Cardiac fibroblast (primary cell): Measurements from ENCODE around the gene ZNF717.
"Not testable (repeated sequence)": the region's sequence is repeated elsewhere in the genome, so short reads cannot be mapped to it uniquely, and the experiment has no call there.

ENCODE experiments used
- DNase-seq, 2 donors: peaks; one replicate each; pipeline versions ENCODE4 v3.0.0 to v3.0.0-alpha.2; 2010; ENCODE audit warnings: low read depth in 2 of 2
- H3K4me3 ChIP-seq, 2 donors: replicated peaks in 1 of 2; 1 replicate in 1 of 2; 2 replicates in 1 of 2; pipeline ENCODE4 v1.5.1; 2011; ENCODE audit warnings: low read depth in 2 of 2, low read length in 2 of 2, mild to moderate bottlenecking in 2 of 2, moderate library complexity in 1 of 2
- TF ChIP-seq, protein P1 (sequence below): IDR thresholded peaks from one replicate; pipeline ENCODE4 v1.5.1; 2011; ENCODE audit warnings: low read depth, mild to moderate bottlenecking, low read length, inconsistent platforms

ZNF717 gene

DNA sequence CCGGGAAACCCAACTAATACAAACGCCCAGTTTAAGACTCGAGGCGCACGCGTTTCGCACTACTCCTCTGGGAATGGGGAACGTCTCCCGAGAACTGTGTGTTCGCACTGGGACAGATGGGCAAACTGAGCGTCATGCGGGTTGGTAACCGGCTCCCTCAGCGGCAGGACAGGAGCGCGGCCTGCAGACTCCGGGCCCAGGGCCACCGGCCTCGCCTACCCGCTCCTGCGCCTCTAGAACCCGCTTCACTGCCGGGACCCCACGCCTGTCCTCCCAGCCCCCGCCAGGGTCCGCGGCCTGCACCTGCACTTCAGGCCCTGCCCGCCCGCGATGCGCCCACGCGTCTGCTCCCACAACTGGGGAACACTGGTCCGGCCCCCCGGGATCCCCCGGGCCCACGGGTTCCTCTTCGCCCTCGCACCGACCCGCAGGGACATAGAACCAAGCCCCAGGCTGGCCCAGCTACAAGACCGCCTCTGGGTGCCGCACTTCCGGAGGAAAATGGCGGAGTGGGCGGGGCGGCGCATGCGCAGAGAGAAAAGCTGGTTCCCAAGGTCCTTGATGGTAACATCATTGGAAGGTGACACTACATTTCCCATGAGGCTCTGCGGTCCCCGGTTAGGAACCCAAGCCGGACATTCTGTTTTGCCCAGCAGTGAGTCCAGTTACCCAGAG, at the start of gene ZNF717:
Gene ZNF717, minus strand, starts transcription at position 469 of the 675 bp plus-strand sequence. CDS start 2,187 bp downstream, outside the sequence.
- peak; percentile 89 to 93 for DNase-seq
- H3K4me3 ChIP-seq: peak within 1 kb of the TSS; percentile 61 to 64

GRCh38 chr3:75831076-75831475, 45.7 kb upstream of the ZNF717 start:
- not testable (repeated sequence) for DNase-seq, H3K4me3 ChIP-seq

DNA sequence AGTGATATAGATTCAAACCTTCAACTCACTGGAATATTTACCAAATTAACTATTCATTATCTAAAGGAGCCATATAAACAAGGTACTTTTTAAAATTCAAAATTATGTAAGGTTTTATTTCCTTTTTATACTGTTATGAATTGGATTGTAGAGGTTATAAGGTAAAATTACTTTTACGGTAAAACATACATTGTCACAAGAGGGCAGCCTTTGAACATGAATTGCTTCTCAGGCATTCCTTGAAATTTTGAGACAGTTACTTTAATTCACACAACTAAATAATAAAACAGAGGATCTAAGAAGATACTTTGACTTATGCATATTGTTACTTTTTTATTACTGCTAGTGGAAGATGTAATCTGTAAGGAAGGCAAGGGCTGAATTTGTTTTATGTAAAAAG, 32.7 kb upstream of the ZNF717 start:
- peak in 1 of 2 donors; percentile 29 for DNase-seq
- H3K4me3 ChIP-seq: not testable (repeated sequence)
- TF ChIP-seq, protein P1, sequence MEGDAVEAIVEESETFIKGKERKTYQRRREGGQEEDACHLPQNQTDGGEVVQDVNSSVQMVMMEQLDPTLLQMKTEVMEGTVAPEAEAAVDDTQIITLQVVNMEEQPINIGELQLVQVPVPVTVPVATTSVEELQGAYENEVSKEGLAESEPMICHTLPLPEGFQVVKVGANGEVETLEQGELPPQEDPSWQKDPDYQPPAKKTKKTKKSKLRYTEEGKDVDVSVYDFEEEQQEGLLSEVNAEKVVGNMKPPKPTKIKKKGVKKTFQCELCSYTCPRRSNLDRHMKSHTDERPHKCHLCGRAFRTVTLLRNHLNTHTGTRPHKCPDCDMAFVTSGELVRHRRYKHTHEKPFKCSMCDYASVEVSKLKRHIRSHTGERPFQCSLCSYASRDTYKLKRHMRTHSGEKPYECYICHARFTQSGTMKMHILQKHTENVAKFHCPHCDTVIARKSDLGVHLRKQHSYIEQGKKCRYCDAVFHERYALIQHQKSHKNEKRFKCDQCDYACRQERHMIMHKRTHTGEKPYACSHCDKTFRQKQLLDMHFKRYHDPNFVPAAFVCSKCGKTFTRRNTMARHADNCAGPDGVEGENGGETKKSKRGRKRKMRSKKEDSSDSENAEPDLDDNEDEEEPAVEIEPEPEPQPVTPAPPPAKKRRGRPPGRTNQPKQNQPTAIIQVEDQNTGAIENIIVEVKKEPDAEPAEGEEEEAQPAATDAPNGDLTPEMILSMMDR: peak; percentile 2

- DNase-seq: peak in 1 of 2 donors; percentile 59
- H3K4me3 ChIP-seq: not testable (repeated sequence)
These were observed 31.2 kb upstream of the ZNF717 start for GRCh38 chr3:75816287-75817180.

- TF ChIP-seq, protein P1: no peak
These were observed 29.4 kb upstream of the ZNF717 start for GRCh38 chr3:75814797-75815196.

DNA sequence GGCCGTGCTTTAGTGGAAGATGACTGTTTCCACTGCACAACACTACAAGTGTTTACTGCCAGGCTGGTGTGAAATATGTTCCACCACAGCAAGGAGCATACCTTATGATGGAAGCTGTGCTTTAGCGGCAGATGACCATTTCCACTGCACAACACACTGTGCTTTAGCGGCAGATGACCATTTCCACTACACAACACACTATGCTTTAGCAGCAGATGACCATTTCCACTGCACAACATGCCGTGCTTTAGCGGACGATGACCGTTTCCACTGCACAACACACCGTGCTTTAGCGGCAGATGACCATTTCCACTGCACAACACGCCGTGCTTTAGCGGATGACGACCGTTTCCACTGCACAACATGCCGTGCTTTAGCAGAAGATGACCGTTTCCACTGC, 2.8 kb downstream of the ZNF717 start:
- TF ChIP-seq, protein P1: no peak
- no peak for DNase-seq
- no peak overlapping the region for H3K4me3 ChIP-seq

More at GRCh38 chr3:75814797-75815196, 29.4 kb upstream of the ZNF717 start:
- no peak overlapping the region for H3K4me3 ChIP-seq
- DNase-seq: no peak

GRCh38 chr3:75781079-75781745, 4.1 kb downstream of the ZNF717 start:
- peak in 1 of 2 donors; percentile 27 for DNase-seq
- TF ChIP-seq, protein P1: no peak
- H3K4me3 ChIP-seq: no peak overlapping the region

DNA sequence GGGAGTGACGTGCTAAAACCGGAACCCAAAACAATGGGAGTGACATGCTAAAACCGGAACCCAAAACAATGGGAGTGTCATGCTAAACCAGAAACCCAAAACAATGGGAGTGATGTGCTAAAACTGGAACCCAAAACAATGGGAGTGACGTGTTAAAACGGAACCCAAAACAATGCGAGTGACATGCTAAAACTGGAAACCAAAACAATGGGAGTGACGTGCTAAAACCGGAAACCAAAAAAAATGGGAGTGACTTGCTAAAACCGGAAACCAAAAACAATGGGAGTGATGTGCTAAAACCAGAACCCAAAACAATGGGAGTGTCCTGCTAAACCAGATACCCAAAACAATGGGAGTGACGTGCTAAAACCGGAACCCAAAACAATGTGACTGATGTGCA, 7.6 kb downstream of the ZNF717 start:
- DNase-seq: peak in 1 of 2 donors; percentile 3
- not testable (repeated sequence) for H3K4me3 ChIP-seq

DNA sequence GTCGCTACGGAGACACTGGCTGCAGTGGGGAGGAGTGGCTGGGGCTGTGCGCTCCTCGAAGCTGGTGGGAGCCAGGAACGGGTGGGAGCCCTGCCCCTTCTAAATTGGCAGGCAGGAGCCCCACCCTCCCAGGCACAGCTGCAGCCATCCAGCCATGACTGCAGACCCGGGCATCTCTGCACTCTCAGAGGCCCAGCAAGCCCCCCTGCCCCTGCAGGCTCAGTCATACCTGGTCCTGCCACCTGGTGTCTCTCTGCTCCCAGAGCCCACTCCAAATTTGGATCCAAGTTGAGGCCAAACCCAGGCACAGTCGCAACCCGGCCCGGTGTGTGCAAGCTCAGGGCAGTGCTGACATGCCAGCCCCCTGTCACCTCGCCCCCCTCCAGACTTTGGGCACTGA, 13.7 kb downstream of the ZNF717 start:
- not testable (repeated sequence) for H3K4me3 ChIP-seq, DNase-seq
